Lower lobe of right lung (tissue), 2 donors: ENCODE results near the gene MOB3B. TPM values are rescaled to one million over a fixed set of nuclear protein-coding genes. Genes with fewer than 3 reads are reported as not detected.

Experiments
- ATAC-seq, 2 donors: fragments of 200-7000 bp; cut with Tn5 transposase; one replicate each; pipeline ENCODE4 v1.9.1; 2020 to 2022; ENCODE audit warnings: mild to moderate bottlenecking in 2 of 2, moderate library complexity in 2 of 2
- DNase-seq: peaks from one replicate; pipeline ENCODE4 v3.0.0-alpha.2; 2020
- H3K27ac ChIP-seq: fragments of 200-600 bp; one replicate; pipeline ENCODE4 v1.8.0; 2022
- H3K27me3 ChIP-seq: fragments of 200-600 bp; one replicate; pipeline ENCODE4 v1.8.0; 2022; ENCODE audit warnings: low read depth
- H3K36me3 ChIP-seq: fragments of 200-600 bp; one replicate; pipeline ENCODE4 v1.8.0; 2022; ENCODE audit warnings: mild to moderate bottlenecking
- H3K4me1 ChIP-seq: fragments of 200-600 bp; one replicate; pipeline ENCODE4 v1.8.0; 2022
- H3K4me3 ChIP-seq: fragments of 200-600 bp; one replicate; pipeline ENCODE4 v1.8.0; 2022; ENCODE audit warnings: mild to moderate bottlenecking
- H3K9me3 ChIP-seq: fragments of 200-600 bp; one replicate; pipeline ENCODE4 v1.8.0; 2022
- CTCF ChIP-seq: fragments of 200-600 bp; IDR thresholded peaks from one replicate; pipeline ENCODE4 v1.8.0; 2022; ENCODE audit warnings: antibody characterized with exemption, mild to moderate bottlenecking
- intact Hi-C: fragments of 100-400 bp; cut with DNase I; formaldehyde crosslinking; loops from one replicate; pipeline ENCODE4 v1.11.0; 2022
- total RNA-seq: library from RNA; stranded (reverse); fragmentation: NEBNext Ultra II Directional; extraction: Animal tissue kit (Norgen Biotek cat#: 25700); gene quantifications from one replicate; pipeline ENCODE4 v1.2.1, GENCODE V29; 2021
- donor health status: DM: no; HTN: yes; CAD: no; lungs with severe emphysema.

Gene MOB3B
- total RNA-seq, 1 donor from 2014 or later: 22.7 TPM

GRCh38 chr9:27537027-27537435 lies 7.4 kb upstream of the MOB3B start:
- intact Hi-C loops: no loop called here
- DNase-seq: no peak
- no peak overlapping the region for H3K27ac ChIP-seq
- no peak overlapping the region for H3K4me3 ChIP-seq
- no peaks in the 10 kb centered on the region for H3K9me3 ChIP-seq
- peaks cover 66% of the 10 kb centered on the region for H3K4me1 ChIP-seq
- no peaks in the 10 kb centered on the region for H3K27me3 ChIP-seq
- H3K36me3 ChIP-seq: no peaks in the 10 kb centered on the region
- no peak for ATAC-seq
- no peak for TF ChIP-seq CTCF

- no peak for TF ChIP-seq CTCF
- ATAC-seq (no peak), DNase-seq (no peak)
- intact Hi-C loops: no loop called here
- Histone ChIP-seq H3K9me3 (no peaks in the 10 kb centered on the region), H3K27me3 (no peaks in the 10 kb centered on the region), H3K27ac (no peak overlapping the region), H3K36me3 (no peaks in the 10 kb centered on the region), H3K4me1 (peaks cover 73% of the 10 kb centered on the region), H3K4me3 (no peak overlapping the region)
Observed at GRCh38 chr9:27536168-27536567, 6.6 kb upstream of the MOB3B start.

- intact Hi-C loops: no loop called here
- Histone ChIP-seq H3K4me1 (peaks cover 71% of the 10 kb centered on the region), H3K36me3 (no peaks in the 10 kb centered on the region), H3K4me3 (no peak overlapping the region), H3K27me3 (no peaks in the 10 kb centered on the region), H3K9me3 (no peaks in the 10 kb centered on the region), H3K27ac (no peak overlapping the region)
- DNase-seq (no peak), ATAC-seq (peak; percentile 32 to 43)
- TF ChIP-seq CTCF: no peak
Observed at GRCh38 chr9:27535701-27536118, 6.1 kb upstream of the MOB3B start.

GRCh38 chr9:27534658-27535209 lies 5.1 kb upstream of the MOB3B start:
- no peak for DNase-seq
- H3K36me3 ChIP-seq: no peaks in the 10 kb centered on the region
- H3K27me3 ChIP-seq: no peaks in the 10 kb centered on the region
- intact Hi-C loops: no loop called here
- H3K4me1 ChIP-seq: peaks cover 68% of the 10 kb centered on the region
- H3K27ac ChIP-seq: peak overlapping the region; percentile 32
- TF ChIP-seq CTCF: no peak
- peak; percentile 59 to 75 for ATAC-seq
- H3K9me3 ChIP-seq: no peaks in the 10 kb centered on the region
- H3K4me3 ChIP-seq: no peak overlapping the region

GRCh38 chr9:27534131-27534530 lies 4.5 kb upstream of the MOB3B start:
- intact Hi-C loops: no loop called here
- no peaks in the 10 kb centered on the region for H3K9me3 ChIP-seq
- H3K27me3 ChIP-seq: no peaks in the 10 kb centered on the region
- peak overlapping the region; percentile 32 for H3K27ac ChIP-seq
- no peak for TF ChIP-seq CTCF
- DNase-seq (no peak), ATAC-seq (no peak)
- H3K4me1 ChIP-seq: peaks cover 62% of the 10 kb centered on the region
- no peaks in the 10 kb centered on the region for H3K36me3 ChIP-seq
- no peak overlapping the region for H3K4me3 ChIP-seq

- DNase-seq (no peak), ATAC-seq (no peak)
- Histone ChIP-seq H3K27ac (no peak overlapping the region), H3K4me3 (no peak overlapping the region), H3K9me3 (no peaks in the 10 kb centered on the region), H3K4me1 (peaks cover 55% of the 10 kb centered on the region), H3K27me3 (no peaks in the 10 kb centered on the region), H3K36me3 (no peaks in the 10 kb centered on the region)
- TF ChIP-seq CTCF: no peak
- intact Hi-C loops: no loop called here
Observed at GRCh38 chr9:27533311-27533710, 3.7 kb upstream of the MOB3B start.
